Neural crest cell (in vitro differentiated cells): ENCODE measurements around the gene ITLN1. TPM values are rescaled to one million over a fixed set of nuclear protein-coding genes. Genes with fewer than 3 reads are reported as not detected.
A peak's percentile ranks its signal among the peaks of the same experiment; 100 is the strongest.
"Not testable (repeated sequence)": the region's sequence is repeated elsewhere in the genome, so short reads cannot be mapped to it uniquely, and the experiment has no call there.

Experiments used
- DNase-seq: peaks from one replicate; pipeline ENCODE4 v3.0.0; 2021; ENCODE audit warnings: low read depth, mixed read lengths, low spot score
- H3K27ac Mint-ChIP-seq: one replicate; pipeline ENCODE4 v1.8.0; 2021; ENCODE audit warnings: mild to moderate bottlenecking, mixed read lengths; ENCODE audit not compliant: unreplicated experiment
- H3K27me3 Mint-ChIP-seq: 2 replicates; pipeline ENCODE4 v1.8.0; 2021; ENCODE audit warnings: low read depth, mild to moderate bottlenecking, mixed read lengths
- H3K36me3 Mint-ChIP-seq: 2 replicates; pipeline ENCODE4 v1.8.0; 2021; ENCODE audit warnings: low read depth, mild to moderate bottlenecking, mixed read lengths
- H3K4me1 Mint-ChIP-seq: 2 replicates; pipeline ENCODE4 v1.8.0; 2021; ENCODE audit warnings: mixed read lengths
- H3K4me3 Mint-ChIP-seq: one replicate; pipeline ENCODE4 v1.8.0; 2021; ENCODE audit warnings: mild to moderate bottlenecking, mixed read lengths
- H3K9me3 Mint-ChIP-seq: 2 replicates; pipeline ENCODE4 v1.8.0; 2021; ENCODE audit warnings: mixed read lengths
- CTCF ChIP-seq: fragments of 200-600 bp; sonication (generic); conservative IDR thresholded peaks from 2 replicates; pipeline ENCODE4 v1.5.0; 2021; ENCODE audit warnings: antibody characterized with exemption, mild to moderate bottlenecking
- total RNA-seq: library from RNA; stranded (reverse); gene quantifications from 2 replicates; pipeline ENCODE4 v1.2.1, GENCODE V29; 2021

The ITLN1 gene
- total RNA-seq, 1 donor from 2014 or later, result not detected

- Mint-ChIP-seq H3K4me3 (no peak overlapping the region), H3K4me1 (no peaks in the 10 kb centered on the region), H3K27me3 (peaks cover 16% of the 10 kb centered on the region), H3K27ac (no peak overlapping the region), H3K9me3 (peaks cover 3% of the 10 kb centered on the region), H3K36me3 (no peaks in the 10 kb centered on the region)
- no peak for TF ChIP-seq CTCF
- no peak for DNase-seq
Measured at GRCh38 chr1:160879056-160879455, 5.9 kb downstream of the ITLN1 start.

- no peak overlapping the region for H3K27ac Mint-ChIP-seq
- H3K27me3 Mint-ChIP-seq, result peaks cover 18% of the 10 kb centered on the region
- TF ChIP-seq CTCF, result peak; percentile 21
- DNase-seq, result no peak
- no peak overlapping the region for H3K4me3 Mint-ChIP-seq
- no peaks in the 10 kb centered on the region for H3K4me1 Mint-ChIP-seq
- peaks cover 3% of the 10 kb centered on the region for H3K9me3 Mint-ChIP-seq
- no peaks in the 10 kb centered on the region for H3K36me3 Mint-ChIP-seq
Measured at GRCh38 chr1:160877221-160877620, 7.8 kb downstream of the ITLN1 start.

GRCh38 chr1:160876311-160876710 is 8.7 kb downstream of the ITLN1 start:
- DNase-seq, result no peak
- H3K9me3 Mint-ChIP-seq, result peaks cover 3% of the 10 kb centered on the region

GRCh38 chr1:160875591-160875990 is 9.4 kb downstream of the ITLN1 start:
- not testable (repeated sequence) for DNase-seq, H3K4me3 Mint-ChIP-seq, H3K4me1 Mint-ChIP-seq, H3K27ac Mint-ChIP-seq, H3K9me3 Mint-ChIP-seq, H3K36me3 Mint-ChIP-seq
- H3K27me3 Mint-ChIP-seq, result peaks cover 27% of the 10 kb centered on the region

More at GRCh38 chr1:160876311-160876710, 8.7 kb downstream of the ITLN1 start:
- Mint-ChIP-seq H3K4me3 (no peak overlapping the region), H3K27ac (no peak overlapping the region), H3K4me1 (no peaks in the 10 kb centered on the region), H3K27me3 (peaks cover 24% of the 10 kb centered on the region), H3K36me3 (no peaks in the 10 kb centered on the region)
- no peak for TF ChIP-seq CTCF

- Mint-ChIP-seq H3K36me3 (no peaks in the 10 kb centered on the region), H3K4me1 (no peaks in the 10 kb centered on the region), H3K27ac (no peak overlapping the region), H3K27me3 (peaks cover 30% of the 10 kb centered on the region), H3K4me3 (no peak overlapping the region), H3K9me3 (peaks cover 3% of the 10 kb centered on the region)
- TF ChIP-seq CTCF, result no peak
- no peak for DNase-seq
Measured at GRCh38 chr1:160874935-160875334, 10.0 kb downstream of the ITLN1 start.

GRCh38 chr1:160868141-160868540 is 16.8 kb downstream of the ITLN1 start:
- H3K4me1 Mint-ChIP-seq, result no peaks in the 10 kb centered on the region
- H3K27ac Mint-ChIP-seq, result no peak overlapping the region
- no peaks in the 10 kb centered on the region for H3K9me3 Mint-ChIP-seq
- peaks cover 17% of the 10 kb centered on the region for H3K27me3 Mint-ChIP-seq
- no peak for DNase-seq
- no peak for TF ChIP-seq CTCF
- no peaks in the 10 kb centered on the region for H3K36me3 Mint-ChIP-seq
- no peak overlapping the region for H3K4me3 Mint-ChIP-seq

GRCh38 chr1:160867651-160868050 is 17.3 kb downstream of the ITLN1 start:
- H3K27ac Mint-ChIP-seq, H3K4me1 Mint-ChIP-seq, H3K36me3 Mint-ChIP-seq, H3K4me3 Mint-ChIP-seq, DNase-seq, H3K9me3 Mint-ChIP-seq: not testable (repeated sequence)
- peaks cover 17% of the 10 kb centered on the region for H3K27me3 Mint-ChIP-seq
